ENCODE measurements around the gene MFSD2A. TPM values are rescaled to one million over a fixed set of nuclear protein-coding genes. Genes with fewer than 3 reads are reported as not detected.

Gene MFSD2A
- total RNA-seq, 1 donor from 2014 or later, result 0.81 TPM

DNA sequence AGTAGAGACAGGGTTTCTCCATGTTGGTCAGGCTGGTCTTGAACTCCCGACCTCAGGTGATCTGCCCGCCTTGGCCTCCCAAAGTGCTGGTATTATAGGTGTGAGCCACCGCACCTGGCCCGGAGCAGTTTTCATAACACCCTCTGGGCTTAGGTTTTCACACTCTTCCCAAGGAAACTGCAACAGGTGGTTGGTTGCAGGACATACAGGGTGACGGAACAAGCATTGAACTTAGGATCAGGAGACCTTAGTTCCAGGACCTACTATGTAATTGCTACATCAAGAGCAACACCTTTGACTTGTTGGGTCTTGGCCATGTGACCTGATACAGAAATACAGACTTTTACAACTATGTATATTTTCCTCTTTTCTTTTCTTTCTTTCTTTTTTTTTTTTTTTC is 37.9 kb downstream of the MFSD2A start:
- Mint-ChIP-seq H3K27me3 (ENCODE audit: unreplicated experiment) (peaks cover 6% of the 10 kb centered on the region), H3K4me1 (ENCODE audit: unreplicated experiment) (no peaks in the 10 kb centered on the region), H3K27ac (ENCODE audit: unreplicated experiment) (no peak overlapping the region), H3K36me3 (ENCODE audit: unreplicated experiment) (no peaks in the 10 kb centered on the region), H3K9me3 (ENCODE audit: unreplicated experiment) (no peaks in the 10 kb centered on the region), H3K4me3 (ENCODE audit: unreplicated experiment) (no peak overlapping the region)
- no peak for DNase-seq (ENCODE audit: extremely low spot score, unreplicated experiment)
- no peak for TF ChIP-seq CTCF (IDR thresholded peaks at IDR 0.05)

- Mint-ChIP-seq H3K4me3 (ENCODE audit: unreplicated experiment) (no peak overlapping the region), H3K4me1 (ENCODE audit: unreplicated experiment) (no peaks in the 10 kb centered on the region), H3K9me3 (ENCODE audit: unreplicated experiment) (no peaks in the 10 kb centered on the region), H3K36me3 (ENCODE audit: unreplicated experiment) (no peaks in the 10 kb centered on the region), H3K27ac (ENCODE audit: unreplicated experiment) (no peak overlapping the region), H3K27me3 (ENCODE audit: unreplicated experiment) (peaks cover 6% of the 10 kb centered on the region)
- DNase-seq (ENCODE audit: extremely low spot score, unreplicated experiment), result no peak
- no peak for TF ChIP-seq CTCF (IDR thresholded peaks at IDR 0.05)
Observed at GRCh38 chr1:39995973-39996393, 41.0 kb downstream of the MFSD2A start.

GRCh38 chr1:39996396-39997004 is 41.6 kb downstream of the MFSD2A start:
- H3K4me1 Mint-ChIP-seq (ENCODE audit: unreplicated experiment), result no peaks in the 10 kb centered on the region
- no peaks in the 10 kb centered on the region for H3K9me3 Mint-ChIP-seq (ENCODE audit: unreplicated experiment)
- H3K36me3 Mint-ChIP-seq (ENCODE audit: unreplicated experiment), result no peaks in the 10 kb centered on the region
- H3K27me3 Mint-ChIP-seq (ENCODE audit: unreplicated experiment), result peaks cover 6% of the 10 kb centered on the region
- DNase-seq (ENCODE audit: extremely low spot score, unreplicated experiment), result no peak
- TF ChIP-seq CTCF (IDR thresholded peaks at IDR 0.05), result no peak
- H3K4me3 Mint-ChIP-seq (ENCODE audit: unreplicated experiment), result no peak overlapping the region
- H3K27ac Mint-ChIP-seq (ENCODE audit: unreplicated experiment), result no peak overlapping the region

- no peak for DNase-seq (ENCODE audit: extremely low spot score, unreplicated experiment)
- H3K4me3 Mint-ChIP-seq (ENCODE audit: unreplicated experiment), result no peak overlapping the region
- no peak for TF ChIP-seq CTCF (IDR thresholded peaks at IDR 0.05)
- no peak overlapping the region for H3K27ac Mint-ChIP-seq (ENCODE audit: unreplicated experiment)
- H3K9me3 Mint-ChIP-seq (ENCODE audit: unreplicated experiment), result no peaks in the 10 kb centered on the region
- H3K4me1 Mint-ChIP-seq (ENCODE audit: unreplicated experiment), result peaks cover 5% of the 10 kb centered on the region
- H3K36me3 Mint-ChIP-seq (ENCODE audit: unreplicated experiment), result no peaks in the 10 kb centered on the region
- peaks cover 21% of the 10 kb centered on the region for H3K27me3 Mint-ChIP-seq (ENCODE audit: unreplicated experiment)
Observed at GRCh38 chr1:40001456-40001855, 46.5 kb downstream of the MFSD2A start.

- H3K4me1 Mint-ChIP-seq (ENCODE audit: unreplicated experiment), result peaks cover 5% of the 10 kb centered on the region
- no peak overlapping the region for H3K4me3 Mint-ChIP-seq (ENCODE audit: unreplicated experiment)
- no peaks in the 10 kb centered on the region for H3K36me3 Mint-ChIP-seq (ENCODE audit: unreplicated experiment)
Observed at GRCh38 chr1:40003156-40004093, 48.5 kb downstream of the MFSD2A start.

More at GRCh38 chr1:40003156-40004093, 48.5 kb downstream of the MFSD2A start:
- H3K27ac Mint-ChIP-seq (ENCODE audit: unreplicated experiment), result no peak overlapping the region
- peak; percentile 40 for DNase-seq (ENCODE audit: extremely low spot score, unreplicated experiment)
- no peaks in the 10 kb centered on the region for H3K9me3 Mint-ChIP-seq (ENCODE audit: unreplicated experiment)
- peaks cover 23% of the 10 kb centered on the region for H3K27me3 Mint-ChIP-seq (ENCODE audit: unreplicated experiment)
- no peak for TF ChIP-seq CTCF (IDR thresholded peaks at IDR 0.05)
